Measurements from ENCODE around the gene CYP2W1.

The CYP2W1 gene

GRCh38 chr7:951881-952547 is 31.0 kb upstream of the CYP2W1 start:
- Mint-ChIP-seq H3K4me1 (no peaks in the 10 kb centered on the region), H3K27ac (no peak overlapping the region), H3K27me3 (ENCODE audit: low read depth) (peaks cover 35% of the 10 kb centered on the region), H3K4me3 (peak overlapping the region in 1 of 3 experiments; percentile 52), H3K9me3 (no peaks in the 10 kb centered on the region), H3K36me3 (ENCODE audit: low read depth) (no peaks in the 10 kb centered on the region)
- TF ChIP-seq CTCF (IDR thresholded peaks at IDR 0.05; ENCODE audit: unreplicated experiment in 3 of 3) = no peak

- Mint-ChIP-seq H3K27me3 (ENCODE audit: low read depth) (peaks cover 38% of the 10 kb centered on the region), H3K9me3 (no peaks in the 10 kb centered on the region), H3K4me1 (no peaks in the 10 kb centered on the region), H3K36me3 (ENCODE audit: low read depth) (no peaks in the 10 kb centered on the region), H3K4me3 (peak overlapping the region in 2 of 3 experiments; percentile 41 to 52), H3K27ac (no peak overlapping the region)
- no peak for TF ChIP-seq CTCF (IDR thresholded peaks at IDR 0.05; ENCODE audit: unreplicated experiment in 3 of 3)
Measured at GRCh38 chr7:952548-953441, 30.2 kb upstream of the CYP2W1 start.

- Mint-ChIP-seq H3K27ac (no peak overlapping the region), H3K4me3 (peak overlapping the region in 2 of 3 experiments; percentile 32 to 53), H3K36me3 (ENCODE audit: low read depth) (no peaks in the 10 kb centered on the region), H3K9me3 (no peaks in the 10 kb centered on the region), H3K27me3 (ENCODE audit: low read depth) (peaks cover 33% of the 10 kb centered on the region), H3K4me1 (no peaks in the 10 kb centered on the region)
- no peak for TF ChIP-seq CTCF (IDR thresholded peaks at IDR 0.05; ENCODE audit: unreplicated experiment in 3 of 3)
Measured at GRCh38 chr7:953547-954327, 29.2 kb upstream of the CYP2W1 start.

- Mint-ChIP-seq H3K4me3 (peak within 1 kb of the TSS; percentile 77 to 83 (median 82)), H3K4me1 (no peaks in the 10 kb centered on the region), H3K9me3 (no peaks in the 10 kb centered on the region), H3K27me3 (ENCODE audit: low read depth) (peaks cover 37% of the 10 kb centered on the region), H3K36me3 (ENCODE audit: low read depth) (no peaks in the 10 kb centered on the region), H3K27ac (peak within 1 kb of the TSS in 1 of 3 experiments; percentile 44)
- peak in 1 of 3 experiments; percentile 6 for TF ChIP-seq CTCF (IDR thresholded peaks at IDR 0.05; ENCODE audit: unreplicated experiment in 3 of 3)
Measured at GRCh38 chr7:954330-955238, 28.4 kb upstream of the CYP2W1 start, which contains the start of gene ADAP1. ADAP1 (minus strand) TSS chr7:954680; CDS start chr7:954477, 203 bp downstream.

GRCh38 chr7:956031-956430 is 26.9 kb upstream of the CYP2W1 start:
- peak overlapping the region; percentile 77 to 88 (median 86) for H3K4me3 Mint-ChIP-seq
- H3K4me1 Mint-ChIP-seq = peaks cover 8% of the 10 kb centered on the region
- H3K27ac Mint-ChIP-seq = no peak overlapping the region
- no peaks in the 10 kb centered on the region for H3K9me3 Mint-ChIP-seq
- no peaks in the 10 kb centered on the region for H3K36me3 Mint-ChIP-seq (ENCODE audit: low read depth)
- no peak for TF ChIP-seq CTCF (IDR thresholded peaks at IDR 0.05; ENCODE audit: unreplicated experiment in 3 of 3)
- peaks cover 30% of the 10 kb centered on the region for H3K27me3 Mint-ChIP-seq (ENCODE audit: low read depth)

Measured in nephron (organoid).